ENCODE measurements around the gene LNP1.
"Not testable (repeated sequence)": the region's sequence is repeated elsewhere in the genome, so short reads cannot be mapped to it uniquely, and the experiment has no call there.

The LNP1 gene, protein sequence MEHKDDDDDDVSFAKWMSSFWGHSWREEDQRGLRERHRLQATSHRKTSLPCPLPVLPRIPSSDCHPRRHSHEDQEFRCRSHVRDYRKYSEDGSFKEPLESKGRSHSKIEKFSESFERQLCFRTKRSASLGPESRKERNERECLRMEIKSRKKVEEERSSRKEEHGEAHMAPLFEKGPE

DNA sequence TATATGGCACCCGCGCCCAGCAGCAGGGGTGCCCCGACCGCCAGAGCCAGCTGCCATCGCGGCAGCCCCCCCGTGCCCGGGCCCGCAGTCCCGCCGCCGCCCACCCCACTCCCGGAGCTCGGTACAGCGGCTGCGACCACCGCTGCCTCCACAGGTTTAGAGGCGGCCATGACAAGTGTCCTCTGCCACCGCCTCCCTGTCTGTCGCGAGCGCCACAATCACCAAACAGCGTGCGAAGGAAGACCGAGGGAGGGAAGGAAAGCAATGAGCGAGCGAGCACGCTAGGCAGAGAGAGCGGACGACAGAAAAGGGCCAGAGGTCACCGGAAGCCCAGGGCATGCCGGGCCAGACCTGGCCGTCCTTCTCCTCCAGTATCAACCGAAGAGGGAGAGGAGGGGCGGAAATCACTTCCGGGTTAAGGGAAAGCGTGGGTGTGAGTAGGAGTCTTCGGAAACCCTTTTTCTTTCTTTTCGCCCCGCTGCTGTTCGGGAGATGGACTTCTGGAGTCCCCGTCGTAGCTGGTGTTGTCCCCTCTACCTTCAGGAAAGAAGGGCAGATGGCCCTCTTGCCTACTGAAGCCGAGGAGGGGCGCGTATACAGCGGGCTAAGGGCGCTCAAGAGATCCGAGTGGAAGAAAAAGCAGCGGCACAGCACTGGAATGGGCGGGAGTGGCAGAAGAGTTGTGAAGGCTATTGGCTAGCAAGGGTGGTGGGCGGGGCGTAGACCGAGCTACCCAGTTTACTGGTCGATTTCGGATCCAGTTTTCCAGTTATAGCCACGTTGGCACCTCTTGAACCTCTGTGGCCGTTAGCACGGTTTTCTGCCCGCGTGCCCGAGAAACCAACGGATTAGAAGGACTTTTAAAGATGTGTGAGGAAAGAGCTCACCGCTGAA lies at the start of gene LNP1, which contains the start of gene TOMM70:
TSS of gene LNP1 (plus strand) at position 760 of the 894 bp plus-strand sequence. CDS start 28,191 bp downstream, outside the sequence.
TSS of gene TOMM70 (minus strand) at position 310 of the 894 bp plus-strand sequence. CDS start at position 170, 140 bp downstream.
- POLR2A ChIA-PET, result interaction anchor here (0.5 to 1.5 kb wide), 7 partner anchors 27 to 132 kb away, joined by 3 to 5 read pairs (median 3); partner anchors contain the start of genes NIT2 and TMEM45A
- CTCF ChIA-PET, result interaction anchor here (0.9 to 2.0 kb wide), 8 partner anchors 10 to 211 kb away, joined by 3 to 6 read pairs (median 4); partner anchors contain the start of gene NIT2
- TF ChIP-seq, protein P1, sequence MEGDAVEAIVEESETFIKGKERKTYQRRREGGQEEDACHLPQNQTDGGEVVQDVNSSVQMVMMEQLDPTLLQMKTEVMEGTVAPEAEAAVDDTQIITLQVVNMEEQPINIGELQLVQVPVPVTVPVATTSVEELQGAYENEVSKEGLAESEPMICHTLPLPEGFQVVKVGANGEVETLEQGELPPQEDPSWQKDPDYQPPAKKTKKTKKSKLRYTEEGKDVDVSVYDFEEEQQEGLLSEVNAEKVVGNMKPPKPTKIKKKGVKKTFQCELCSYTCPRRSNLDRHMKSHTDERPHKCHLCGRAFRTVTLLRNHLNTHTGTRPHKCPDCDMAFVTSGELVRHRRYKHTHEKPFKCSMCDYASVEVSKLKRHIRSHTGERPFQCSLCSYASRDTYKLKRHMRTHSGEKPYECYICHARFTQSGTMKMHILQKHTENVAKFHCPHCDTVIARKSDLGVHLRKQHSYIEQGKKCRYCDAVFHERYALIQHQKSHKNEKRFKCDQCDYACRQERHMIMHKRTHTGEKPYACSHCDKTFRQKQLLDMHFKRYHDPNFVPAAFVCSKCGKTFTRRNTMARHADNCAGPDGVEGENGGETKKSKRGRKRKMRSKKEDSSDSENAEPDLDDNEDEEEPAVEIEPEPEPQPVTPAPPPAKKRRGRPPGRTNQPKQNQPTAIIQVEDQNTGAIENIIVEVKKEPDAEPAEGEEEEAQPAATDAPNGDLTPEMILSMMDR (IDR thresholded peaks at IDR 0.05; ENCODE audit: insufficient read depth, low read length, missing control alignments), result no peak
- DNase-seq (ENCODE audit: low read depth, low spot score), result peak; percentile 79
- H3K4me3 ChIP-seq (ENCODE audit: low read depth, low read length), result peak within 1 kb of the TSS; percentile 84

DNA sequence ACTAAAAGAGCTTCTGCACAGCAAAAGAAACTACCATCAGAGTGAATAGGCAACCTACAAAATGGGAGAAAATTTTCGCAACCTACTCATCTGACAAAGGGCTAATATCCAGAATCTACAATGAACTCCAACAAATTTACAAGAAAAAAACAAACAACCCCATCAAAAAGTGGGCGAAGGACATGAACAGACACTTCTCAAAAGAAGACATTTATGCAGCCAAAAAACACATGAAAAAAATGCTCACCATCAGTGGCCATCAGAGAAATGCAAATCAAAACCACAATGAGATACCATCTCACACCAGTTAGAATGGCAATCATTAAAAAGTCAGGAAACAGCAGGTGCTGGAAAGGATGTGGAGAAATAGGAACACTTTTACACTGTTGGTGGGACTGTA lies 49.6 kb upstream of the LNP1 start:
- H3K4me3 ChIP-seq (ENCODE audit: low read depth, low read length); CTCF ChIA-PET; DNase-seq (ENCODE audit: low read depth, low spot score); POLR2A ChIA-PET: not testable (repeated sequence)

DNA sequence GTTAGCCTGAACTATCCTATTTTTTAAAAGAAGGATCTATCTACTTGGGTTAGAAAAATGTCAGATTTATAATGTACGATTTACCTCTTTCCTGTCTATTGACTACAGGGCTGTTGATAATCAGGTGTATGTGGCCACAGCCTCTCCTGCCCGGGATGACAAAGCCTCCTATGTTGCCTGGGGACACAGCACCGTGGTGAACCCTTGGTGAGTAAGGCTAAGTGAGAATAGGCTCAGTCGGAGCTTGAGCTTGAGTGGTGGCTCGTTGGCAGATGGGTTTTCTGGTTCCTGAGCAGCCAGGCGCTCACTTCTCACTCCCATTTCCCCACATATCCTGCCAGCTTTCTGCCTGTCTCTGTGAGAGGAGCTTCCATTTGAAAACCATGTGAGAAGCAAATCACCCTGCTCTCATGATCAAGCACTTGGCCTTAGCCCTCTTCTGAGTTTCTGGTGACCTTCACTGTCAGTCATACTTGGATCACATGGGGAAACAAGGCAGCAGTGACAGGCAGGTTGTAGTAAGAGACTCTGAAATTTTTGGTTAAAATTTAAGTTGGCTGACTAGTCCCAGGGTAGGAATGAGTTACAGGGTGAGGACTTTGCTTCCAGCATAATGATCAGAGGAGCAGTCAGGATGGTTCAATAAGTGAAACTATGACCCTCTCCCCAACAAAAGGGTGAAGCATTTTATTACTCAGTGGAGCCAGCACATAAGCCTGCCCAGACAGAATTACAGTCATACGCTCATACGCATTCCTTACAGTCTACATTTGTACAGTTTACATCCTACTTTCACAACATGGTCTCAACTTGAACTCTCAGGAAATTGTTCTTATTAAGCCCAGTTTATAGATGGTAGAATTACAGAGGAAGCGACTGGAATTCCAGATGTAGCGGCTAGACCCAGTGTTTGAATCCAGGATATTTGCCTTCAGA lies 48.8 kb upstream of the LNP1 start:
- peak; percentile 60 for DNase-seq (ENCODE audit: low read depth, low spot score)
- TF ChIP-seq, protein P1 (IDR thresholded peaks at IDR 0.05; ENCODE audit: insufficient read depth, low read length, missing control alignments), result no peak
- ChIA-PET CTCF (no interaction called here), POLR2A (no interaction called here)
- H3K4me3 ChIP-seq (ENCODE audit: low read depth, low read length), result no peak overlapping the region

DNA sequence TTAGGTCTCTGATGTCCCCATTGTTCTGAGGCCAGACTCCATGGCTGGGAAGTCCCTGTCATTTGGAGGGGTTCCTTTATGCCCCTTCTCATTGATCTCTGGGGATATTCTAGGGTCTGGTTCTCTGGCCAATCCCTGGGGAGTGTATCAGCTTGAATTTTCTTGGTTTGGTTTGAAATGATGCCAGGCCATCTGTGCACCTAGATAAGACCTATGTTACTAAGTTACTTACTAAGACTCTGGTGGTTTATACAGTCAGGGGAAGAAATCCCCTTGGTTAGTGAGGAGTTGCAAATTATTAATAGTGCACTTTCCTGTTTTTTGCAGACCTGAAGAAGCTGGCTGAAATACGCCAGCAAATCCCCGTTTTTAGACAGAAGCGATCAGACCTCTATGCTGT lies 46.5 kb upstream of the LNP1 start:
- H3K4me3 ChIP-seq (ENCODE audit: low read depth, low read length), result no peak overlapping the region
- ChIA-PET CTCF (interaction anchor here (0.9 to 1.1 kb wide), 2 partner anchors 11 to 20 kb away, joined by 3 read pairs; no protein-coding TSS in a partner anchor), POLR2A (interaction anchor here (1.1 kb wide), 1 partner anchor 9 kb away, joined by 4 read pairs; no protein-coding TSS in a partner anchor)
- TF ChIP-seq, protein P1 (IDR thresholded peaks at IDR 0.05; ENCODE audit: insufficient read depth, low read length, missing control alignments), result no peak
- DNase-seq (ENCODE audit: low read depth, low spot score), result no peak

DNA sequence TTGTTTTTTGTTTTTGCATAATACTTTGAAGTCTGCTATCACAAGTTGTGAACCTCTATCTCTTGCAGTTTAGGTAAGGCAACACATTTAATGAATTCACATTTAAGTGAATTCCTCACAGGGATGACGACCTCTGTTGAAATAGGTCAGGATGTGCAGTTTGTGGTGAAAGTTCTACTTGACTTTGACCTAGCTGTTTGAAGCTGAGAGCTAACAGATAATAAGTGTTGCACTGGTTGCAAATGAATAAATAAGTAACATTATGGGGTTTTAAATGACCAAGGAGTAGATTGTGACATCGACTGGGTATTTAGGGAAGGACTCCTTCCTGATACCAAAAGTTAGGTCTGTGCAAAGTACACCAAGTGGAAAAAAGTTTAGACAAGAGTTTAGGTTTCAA lies 42.9 kb upstream of the LNP1 start:
- CTCF ChIA-PET, result no interaction called here
- POLR2A ChIA-PET, result no interaction called here
- no peak overlapping the region for H3K4me3 ChIP-seq (ENCODE audit: low read depth, low read length)
- TF ChIP-seq, protein P1 (IDR thresholded peaks at IDR 0.05; ENCODE audit: insufficient read depth, low read length, missing control alignments), result no peak
- DNase-seq (ENCODE audit: low read depth, low spot score), result no peak

DNA sequence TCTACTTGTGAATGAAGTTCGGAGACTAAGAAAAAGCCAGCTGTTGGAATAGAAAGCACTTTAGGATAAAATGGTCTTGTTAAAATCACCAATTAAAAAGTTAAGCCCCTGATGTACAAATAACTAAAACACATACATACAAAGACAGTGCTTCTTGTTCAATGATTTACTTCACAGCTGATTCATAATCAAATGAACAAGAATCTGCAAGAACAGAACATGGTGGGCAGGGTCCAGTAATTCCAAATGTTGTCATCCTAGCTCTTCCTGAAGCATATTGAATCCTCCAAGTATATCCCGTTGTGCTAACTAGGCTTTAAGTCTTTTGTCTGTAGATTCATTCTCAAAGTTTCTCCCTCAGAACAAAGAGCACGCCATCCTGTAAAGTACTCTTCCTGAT lies 42.3 kb upstream of the LNP1 start:
- no peak overlapping the region for H3K4me3 ChIP-seq (ENCODE audit: low read depth, low read length)
- CTCF ChIA-PET, result interaction anchor here (1.3 kb wide), 1 partner anchor 9 kb away, joined by 3 read pairs; no protein-coding TSS in a partner anchor
- TF ChIP-seq, protein P1 (IDR thresholded peaks at IDR 0.05; ENCODE audit: insufficient read depth, low read length, missing control alignments), result no peak
- DNase-seq (ENCODE audit: low read depth, low spot score), result no peak
- POLR2A ChIA-PET, result no interaction called here

All from AG04449 (cell line).